ENCODE data around the gene BCL2L12. TPM values are rescaled to one million over a fixed set of nuclear protein-coding genes. Genes with fewer than 3 reads are reported as not detected.

BCL2L12 gene
- total RNA-seq, 4 donors from 2014 or later: 3.1 to 28.0 (median 7.5) TPM

DNA sequence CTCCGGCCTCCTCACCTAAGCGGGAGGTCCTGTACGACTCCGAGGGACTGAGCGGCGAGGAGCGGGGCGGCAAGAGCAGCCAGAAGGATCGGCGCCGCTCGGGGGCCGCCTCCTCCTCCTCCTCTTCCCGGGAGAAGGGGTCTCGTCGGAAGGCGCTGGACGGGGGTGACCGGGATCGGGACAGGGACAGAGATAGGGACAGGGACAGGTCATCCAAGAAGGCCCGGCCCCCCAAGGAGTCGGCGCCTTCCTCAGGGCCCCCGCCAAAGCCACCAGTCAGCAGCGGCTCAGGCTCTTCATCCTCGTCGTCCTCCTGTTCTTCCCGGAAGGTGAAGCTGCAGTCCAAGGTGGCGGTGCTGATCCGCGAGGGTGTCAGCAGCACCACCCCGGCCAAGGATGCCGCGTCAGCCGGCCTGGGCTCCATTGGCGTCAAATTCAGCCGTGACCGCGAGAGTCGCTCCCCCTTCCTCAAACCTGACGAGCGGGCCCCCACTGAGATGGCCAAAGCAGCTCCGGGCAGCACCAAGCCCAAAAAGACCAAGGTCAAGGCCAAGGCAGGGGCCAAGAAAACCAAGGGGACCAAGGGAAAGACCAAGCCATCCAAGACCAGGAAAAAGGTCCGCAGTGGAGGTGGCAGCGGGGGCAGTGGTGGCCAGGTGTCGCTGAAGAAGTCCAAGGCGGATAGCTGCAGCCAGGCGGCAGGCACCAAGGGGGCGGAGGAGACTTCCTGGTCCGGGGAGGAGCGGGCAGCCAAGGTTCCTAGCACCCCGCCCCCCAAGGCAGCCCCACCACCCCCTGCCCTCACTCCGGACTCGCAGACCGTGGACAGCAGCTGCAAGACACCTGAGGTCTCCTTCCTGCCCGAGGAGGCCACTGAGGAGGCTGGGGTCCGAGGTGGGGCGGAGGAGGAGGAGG lies 12.9 kb upstream of the BCL2L12 start:
- 92% methylated on average over 29 of the region's 58 CpGs for WGBS
- Histone ChIP-seq H3K27me3 (no peaks in the 10 kb centered on the region), H3K9me3 (no peaks in the 10 kb centered on the region), H3K36me3 (peaks cover 91% of the 10 kb centered on the region), H3K4me3 (no peak overlapping the region), H3K27ac (no peak overlapping the region), H3K4me1 (no peaks in the 10 kb centered on the region)
- DNase-seq (ENCODE audit: low spot score in 2 of 2): no peak
- TF ChIP-seq POLR2AphosphoS5 (IDR thresholded peaks at IDR 0.05) (no peak), EP300 (IDR thresholded peaks at IDR 0.05) (no peak), POLR2A (IDR thresholded peaks at IDR 0.05) (no peak), CTCF (IDR thresholded peaks at IDR 0.05) (no peak)

DNA sequence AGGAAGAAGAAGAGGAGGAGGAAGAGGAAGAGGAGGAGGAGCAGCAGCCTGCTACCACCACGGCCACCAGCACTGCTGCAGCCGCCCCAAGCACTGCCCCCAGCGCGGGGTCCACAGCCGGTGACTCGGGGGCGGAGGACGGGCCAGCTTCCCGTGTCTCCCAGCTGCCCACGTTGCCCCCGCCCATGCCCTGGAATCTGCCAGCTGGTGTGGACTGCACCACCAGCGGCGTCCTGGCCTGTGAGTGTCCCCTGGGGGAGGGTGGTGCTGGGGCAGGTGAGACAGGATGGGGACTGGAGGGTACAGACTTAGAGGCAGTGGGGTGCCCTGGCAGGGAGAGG lies 12.3 kb upstream of the BCL2L12 start:
- DNase-seq (ENCODE audit: low spot score in 2 of 2): no peak
- H3K4me1 ChIP-seq: no peaks in the 10 kb centered on the region
- H3K4me3 ChIP-seq: no peak overlapping the region
- no peaks in the 10 kb centered on the region for H3K9me3 ChIP-seq
- peaks cover 95% of the 10 kb centered on the region for H3K36me3 ChIP-seq
- WGBS: 87% methylated on average over 10 of the region's 13 CpGs
- TF ChIP-seq CTCF (IDR thresholded peaks at IDR 0.05) (no peak), POLR2AphosphoS5 (IDR thresholded peaks at IDR 0.05) (no peak), EP300 (IDR thresholded peaks at IDR 0.05) (no peak), POLR2A (IDR thresholded peaks at IDR 0.05) (no peak)
- no peaks in the 10 kb centered on the region for H3K27me3 ChIP-seq
- H3K27ac ChIP-seq: no peak overlapping the region

GRCh38 chr19:49654581-49654980 lies 11.2 kb upstream of the BCL2L12 start:
- WGBS: 89% methylated on average over 10 of the region's 10 CpGs
- H3K4me3 ChIP-seq: no peak overlapping the region
- no peaks in the 10 kb centered on the region for H3K9me3 ChIP-seq
- no peak for TF ChIP-seq POLR2AphosphoS5 (IDR thresholded peaks at IDR 0.05)
- no peak overlapping the region for H3K27ac ChIP-seq
- DNase-seq (ENCODE audit: low spot score in 2 of 2): no peak
- H3K4me1 ChIP-seq: no peaks in the 10 kb centered on the region
- peaks cover 98% of the 10 kb centered on the region for H3K36me3 ChIP-seq
- no peaks in the 10 kb centered on the region for H3K27me3 ChIP-seq

DNA sequence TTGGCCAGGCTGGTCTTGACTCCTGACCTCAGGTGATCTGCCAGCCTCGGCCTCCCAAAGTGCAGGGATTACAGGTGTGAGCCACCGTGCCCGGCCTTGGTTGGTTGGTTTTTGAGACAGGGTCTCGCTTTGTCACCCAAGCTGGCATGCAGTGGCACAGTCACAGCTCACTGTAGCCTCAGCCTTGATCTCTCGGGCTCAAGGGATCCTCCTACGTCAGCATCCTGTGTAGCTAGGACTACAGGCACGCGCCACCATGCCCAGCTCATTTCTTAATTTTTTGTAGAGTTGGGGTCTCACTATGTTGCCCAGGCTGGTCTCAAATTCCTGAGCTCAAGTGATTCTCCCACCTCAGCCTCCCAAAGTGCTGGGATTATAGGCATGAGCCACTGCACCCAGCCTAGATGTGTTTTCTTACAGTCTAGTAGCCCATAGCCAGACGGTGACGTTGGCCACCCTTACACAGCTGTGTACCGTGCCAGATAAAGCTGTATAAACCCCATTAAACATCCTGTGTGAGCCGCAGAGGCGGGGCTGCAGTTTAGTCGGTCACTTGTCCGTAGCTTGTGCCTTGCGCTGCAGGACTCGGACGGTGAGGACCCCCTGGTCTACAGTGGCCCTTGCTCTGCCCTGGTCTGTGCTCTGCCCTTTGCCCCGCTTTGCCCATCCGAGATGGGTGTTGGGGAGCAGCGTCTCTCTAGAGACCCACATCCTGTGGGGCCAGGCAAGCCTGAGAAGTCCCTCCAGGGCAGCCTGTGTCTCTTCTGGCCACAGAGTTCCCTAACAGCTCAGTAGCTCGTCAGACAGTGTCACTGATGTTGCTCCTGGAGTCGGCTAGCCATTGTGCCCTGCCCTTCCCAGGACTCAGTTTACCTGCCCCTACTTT lies 9.9 kb upstream of the BCL2L12 start:
- 89% methylated on average over 19 of the region's 23 CpGs for WGBS
- H3K4me3 ChIP-seq: no peak overlapping the region
- no peaks in the 10 kb centered on the region for H3K9me3 ChIP-seq
- H3K27me3 ChIP-seq: no peaks in the 10 kb centered on the region
- no peaks in the 10 kb centered on the region for H3K4me1 ChIP-seq
- no peak for TF ChIP-seq POLR2A (IDR thresholded peaks at IDR 0.05)
- TF ChIP-seq EP300 (IDR thresholded peaks at IDR 0.05): no peak
- peaks cover 99% of the 10 kb centered on the region for H3K36me3 ChIP-seq
- no peak for DNase-seq (ENCODE audit: low spot score in 2 of 2)
- H3K27ac ChIP-seq: no peak overlapping the region

- Histone ChIP-seq H3K27ac (no peak overlapping the region), H3K4me1 (no peaks in the 10 kb centered on the region), H3K4me3 (no peak overlapping the region), H3K9me3 (no peaks in the 10 kb centered on the region), H3K36me3 (peaks cover 99% of the 10 kb centered on the region), H3K27me3 (no peaks in the 10 kb centered on the region)
- DNase-seq (ENCODE audit: low spot score in 2 of 2): no peak
- TF ChIP-seq EP300 (IDR thresholded peaks at IDR 0.05): no peak
- 91% methylated on average over 15 of the region's 17 CpGs for WGBS
These were observed 9.2 kb upstream of the BCL2L12 start for GRCh38 chr19:49656456-49657109.

DNA sequence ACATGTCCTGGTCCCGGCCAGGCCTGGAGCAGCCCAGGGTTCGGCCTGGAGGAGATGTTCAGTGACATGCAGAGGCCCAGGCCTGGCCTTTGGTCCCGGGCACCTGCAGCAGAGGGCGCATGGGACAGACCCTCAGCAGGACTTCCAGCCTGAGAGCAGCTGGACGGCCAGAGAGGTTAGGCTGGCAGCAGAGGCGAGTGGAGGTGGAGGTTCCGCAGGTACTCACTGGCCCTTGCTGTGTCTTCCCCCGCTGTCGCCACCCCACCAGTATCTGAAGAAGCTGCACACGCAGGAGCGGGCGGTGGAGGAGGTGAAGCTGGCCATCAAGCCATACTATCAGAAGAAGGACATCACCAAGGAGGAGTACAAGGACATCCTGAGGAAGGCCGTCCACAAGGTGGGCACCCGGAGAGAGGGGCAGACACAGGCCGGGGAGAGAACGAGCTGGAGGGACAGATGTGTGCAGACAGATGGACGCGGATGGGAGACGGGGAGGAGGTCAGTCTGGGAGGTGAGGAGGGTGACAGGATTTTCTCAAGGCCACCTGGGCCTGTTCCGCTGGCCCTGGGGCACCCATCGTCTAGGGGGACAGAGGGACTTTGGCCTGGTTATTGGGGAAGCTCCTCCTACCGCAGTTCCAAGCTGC lies 8.1 kb upstream of the BCL2L12 start:
- Histone ChIP-seq H3K4me1 (no peaks in the 10 kb centered on the region), H3K36me3 (peaks cover 100% of the 10 kb centered on the region), H3K27ac (no peak overlapping the region), H3K27me3 (no peaks in the 10 kb centered on the region), H3K4me3 (no peak overlapping the region), H3K9me3 (no peaks in the 10 kb centered on the region)
- no peak for TF ChIP-seq POLR2AphosphoS5 (IDR thresholded peaks at IDR 0.05)
- no peak for TF ChIP-seq CTCF (IDR thresholded peaks at IDR 0.05)
- no peak for TF ChIP-seq EP300 (IDR thresholded peaks at IDR 0.05)
- WGBS: 94% methylated on average over 18 of the region's 22 CpGs
- no peak for DNase-seq (ENCODE audit: low spot score in 2 of 2)

Measured in suprapubic skin (tissue), 4 donors.